Activated CD4-positive, CD25-positive, alpha-beta regulatory T cell treated with anti-CD3 and anti-CD28 coated beads, Interleukin-2, amount 50 U/mL, for 16 hours (primary cell): ENCODE data around the gene KRTAP10-1.
"Not testable (repeated sequence)": the region's sequence is repeated elsewhere in the genome, so short reads cannot be mapped to it uniquely, and the experiment has no call there.

ENCODE experiments used
- DNase-seq: peaks from one replicate; pipeline ENCODE4 v3.0.0-alpha.2; 2020; ENCODE audit warnings: low read depth, low spot score

The KRTAP10-1 gene

DNA sequence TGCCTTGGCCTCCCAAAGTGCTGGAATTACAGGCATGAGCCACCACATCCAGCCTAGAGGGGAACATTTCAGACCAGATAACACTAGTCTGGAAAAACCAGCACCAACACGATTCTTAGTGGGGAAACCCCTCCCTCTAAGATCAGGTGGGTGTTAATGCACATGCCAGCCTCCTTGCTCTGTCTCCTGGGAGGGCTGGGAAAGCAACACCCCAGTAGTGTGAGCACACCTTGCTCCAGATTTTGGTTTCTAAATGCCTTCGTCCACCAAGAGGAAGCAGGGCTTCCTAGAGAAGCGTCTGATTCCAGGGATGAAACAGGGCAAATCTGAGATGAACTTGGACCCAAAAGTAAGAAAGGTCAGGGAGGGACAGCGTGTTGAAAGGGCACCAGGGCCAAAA, 31.3 kb upstream of the KRTAP10-1 start:
- DNase-seq = no peak

DNA sequence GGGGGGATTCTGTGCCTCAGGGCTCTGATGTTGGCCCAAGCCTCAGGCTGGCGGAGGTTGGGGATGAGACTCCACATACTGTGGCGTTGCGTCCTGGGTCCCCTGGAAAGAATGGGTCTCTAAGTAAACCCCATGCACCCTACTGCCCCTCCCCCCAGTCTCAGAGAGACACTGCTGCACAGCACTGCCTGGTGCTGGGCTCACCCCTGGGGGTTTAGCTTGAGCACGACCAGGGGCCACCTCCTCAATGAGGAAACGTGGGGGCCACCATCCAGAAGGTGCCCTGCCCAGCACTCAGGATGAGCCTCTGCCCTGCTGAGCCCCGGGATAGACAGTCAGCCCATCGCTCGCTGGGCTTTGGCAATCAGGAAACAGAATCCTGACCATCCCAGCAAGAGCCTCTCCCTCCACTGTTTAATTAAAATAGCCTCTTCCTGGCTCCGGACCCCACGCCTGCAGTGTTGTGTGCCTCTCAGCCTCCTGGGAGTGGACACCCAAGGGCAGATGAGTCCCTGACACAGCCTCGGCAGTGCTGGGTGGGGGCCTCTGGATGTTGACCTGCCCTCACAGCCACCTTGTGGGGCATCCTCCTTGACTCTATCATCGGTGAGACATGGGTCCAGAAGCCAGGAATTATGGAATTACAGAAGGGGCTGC, 30.0 kb upstream of the KRTAP10-1 start:
- no peak for DNase-seq

DNA sequence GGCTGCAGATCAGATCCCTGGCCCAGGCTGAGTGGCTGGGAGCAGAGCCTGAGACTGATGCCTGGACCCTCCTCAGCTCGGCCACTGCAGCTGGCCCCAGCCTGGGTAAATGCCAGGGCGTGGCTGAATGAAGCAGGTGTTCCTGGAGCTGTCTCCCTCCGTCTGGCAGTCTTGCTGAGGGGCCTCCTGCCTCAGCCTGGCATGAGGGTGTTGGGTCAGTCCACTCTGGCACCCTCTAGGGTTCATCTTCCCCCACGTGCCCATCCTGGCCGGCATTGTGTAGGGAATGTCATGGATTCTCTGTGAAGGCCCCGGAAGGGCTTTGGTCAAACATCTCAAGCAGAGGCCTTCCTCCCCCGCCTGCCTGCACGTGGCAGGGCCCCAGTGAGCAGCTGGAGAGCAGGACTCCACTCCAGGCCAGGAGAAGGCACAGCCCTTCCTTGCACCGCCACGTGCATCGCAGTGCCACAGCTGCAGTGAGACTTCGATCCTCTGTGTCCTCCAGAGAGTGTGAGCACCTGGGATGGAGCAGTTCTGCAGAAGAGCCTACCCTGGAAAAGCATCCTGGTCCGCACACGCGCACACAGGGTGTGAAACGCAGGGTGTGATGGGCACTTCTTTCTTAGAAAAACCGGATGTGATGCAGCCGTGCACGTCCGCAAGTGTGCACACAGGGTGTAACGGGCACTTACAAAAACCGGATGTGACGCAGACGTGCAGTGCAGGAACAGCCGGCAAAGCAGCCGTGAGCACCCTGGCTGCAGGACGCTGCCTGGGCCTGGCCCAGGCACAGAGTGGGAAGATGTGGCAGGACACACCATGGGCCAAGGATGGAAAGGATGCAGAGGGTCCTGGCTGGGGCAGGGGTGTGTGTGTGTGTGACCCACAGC, 28.9 kb upstream of the KRTAP10-1 start:
- no peak for DNase-seq

DNA sequence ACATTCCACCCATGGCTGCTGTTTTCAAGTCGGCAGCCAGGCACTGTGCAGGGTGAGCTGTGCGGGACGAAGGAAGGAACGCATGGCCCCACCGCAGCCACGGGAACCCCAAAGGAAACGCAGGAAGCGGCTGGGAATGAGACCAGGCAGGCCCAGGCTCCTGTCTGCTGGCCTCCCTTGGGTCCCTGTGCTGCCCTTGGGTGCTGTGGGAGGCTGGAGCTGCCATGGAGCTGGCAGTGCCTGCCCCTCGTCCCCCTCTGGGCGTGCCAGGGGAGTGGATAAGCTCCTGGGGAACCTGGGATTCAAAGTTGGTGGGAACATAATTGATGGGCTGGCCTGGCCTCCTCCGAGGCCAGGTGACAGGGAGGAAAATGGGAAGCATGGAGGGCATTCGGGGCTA, 28.3 kb upstream of the KRTAP10-1 start:
- DNase-seq = no peak

DNA sequence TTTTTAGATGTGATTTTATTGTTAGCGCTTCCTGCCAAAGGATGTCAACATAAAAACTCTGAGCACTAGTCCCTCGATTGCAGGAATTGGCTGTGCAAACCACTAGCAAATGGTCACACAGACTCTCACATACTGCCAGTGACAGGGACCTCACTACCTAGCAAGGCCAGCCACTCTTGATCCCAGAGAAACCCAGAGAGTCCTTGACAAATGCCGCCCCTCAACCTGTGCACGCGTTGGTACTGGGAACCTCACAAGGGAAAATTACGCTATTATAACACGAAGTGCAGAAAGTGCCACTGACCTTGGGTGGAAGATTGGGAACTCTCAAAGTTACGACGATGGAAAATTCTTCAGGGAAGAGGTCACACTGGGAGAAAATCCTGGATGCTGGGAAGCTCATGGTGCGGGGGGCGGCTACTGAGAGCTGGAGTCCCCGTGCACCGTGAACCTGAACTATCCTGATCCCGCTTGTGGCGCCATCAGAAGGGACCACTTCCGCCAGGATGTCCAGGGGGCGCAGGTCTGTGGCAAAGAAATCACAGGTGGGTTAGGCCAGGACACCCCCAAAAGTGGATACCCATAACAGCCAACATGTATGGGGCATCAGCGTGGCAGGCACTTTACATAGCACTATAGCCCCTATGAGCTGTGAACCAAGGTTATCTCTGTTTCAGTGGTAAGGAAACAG, 27.6 kb upstream of the KRTAP10-1 start:
- no peak for DNase-seq

GRCh38 chr21:44566403-44566802, 26.4 kb upstream of the KRTAP10-1 start:
- DNase-seq = no peak

DNA sequence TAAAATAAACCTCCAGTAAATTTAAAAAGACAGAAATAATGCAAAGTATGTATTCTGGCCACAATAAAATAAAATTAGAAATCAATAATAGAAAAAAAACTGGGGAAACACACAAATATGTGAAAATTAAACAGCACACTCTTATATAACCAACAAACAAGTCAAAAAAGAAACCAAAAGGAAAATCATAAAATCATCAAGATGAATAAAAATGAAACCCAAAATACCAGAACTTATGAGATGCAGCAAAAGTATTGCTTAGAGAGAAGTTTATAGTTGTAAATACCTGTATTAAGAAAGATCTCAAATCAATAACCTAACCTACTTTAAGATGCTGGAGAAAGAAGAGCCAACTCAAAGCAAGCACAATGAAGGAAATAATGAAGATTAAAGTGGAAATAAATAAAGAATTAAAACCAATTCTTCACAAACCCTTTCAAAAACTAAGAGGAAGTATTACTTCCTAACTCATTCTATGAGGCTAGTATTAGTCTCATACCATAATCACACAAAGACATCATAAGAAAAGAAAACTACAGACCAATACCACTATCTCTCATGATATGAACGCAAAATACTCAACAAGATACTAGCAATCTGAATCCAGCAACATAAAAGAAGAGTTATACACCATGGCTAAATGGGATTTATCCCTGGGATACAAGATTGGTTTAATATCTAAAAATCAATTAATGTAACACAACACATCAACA, 25.0 kb upstream of the KRTAP10-1 start:
- DNase-seq = no peak

GRCh38 chr21:44564099-44564498, 24.1 kb upstream of the KRTAP10-1 start:
- no peak for DNase-seq

DNA sequence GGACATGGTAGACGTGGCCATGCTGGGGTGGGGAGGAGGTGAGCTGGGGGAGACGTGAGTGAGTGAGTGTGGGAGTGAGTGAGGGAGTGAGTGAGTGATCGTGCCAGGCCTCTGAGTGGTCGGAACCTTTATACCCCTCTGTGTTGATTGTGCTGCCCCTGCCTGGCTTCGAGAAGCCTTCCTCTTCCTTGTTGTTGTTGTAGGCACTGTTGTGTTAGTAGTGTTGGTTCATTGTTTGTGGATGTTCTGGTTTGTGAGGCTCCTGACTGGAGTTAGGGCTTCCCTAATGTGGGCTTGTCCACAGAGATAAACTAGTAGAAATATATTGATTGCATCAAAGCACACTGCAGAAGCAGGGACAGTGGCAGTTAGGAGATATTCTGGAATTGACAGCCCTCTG, 18.7 kb upstream of the KRTAP10-1 start, which contains the start of gene KRTAP10-3:
Gene KRTAP10-3, minus strand, starts transcription at position 101 of the 400 bp plus-strand sequence. Its CDS starts 80 bp downstream, at position 21.
- no peak for DNase-seq

- DNase-seq = not testable (repeated sequence)
Observed at GRCh38 chr21:44558329-44558675, 18.3 kb upstream of the KRTAP10-1 start.

DNA sequence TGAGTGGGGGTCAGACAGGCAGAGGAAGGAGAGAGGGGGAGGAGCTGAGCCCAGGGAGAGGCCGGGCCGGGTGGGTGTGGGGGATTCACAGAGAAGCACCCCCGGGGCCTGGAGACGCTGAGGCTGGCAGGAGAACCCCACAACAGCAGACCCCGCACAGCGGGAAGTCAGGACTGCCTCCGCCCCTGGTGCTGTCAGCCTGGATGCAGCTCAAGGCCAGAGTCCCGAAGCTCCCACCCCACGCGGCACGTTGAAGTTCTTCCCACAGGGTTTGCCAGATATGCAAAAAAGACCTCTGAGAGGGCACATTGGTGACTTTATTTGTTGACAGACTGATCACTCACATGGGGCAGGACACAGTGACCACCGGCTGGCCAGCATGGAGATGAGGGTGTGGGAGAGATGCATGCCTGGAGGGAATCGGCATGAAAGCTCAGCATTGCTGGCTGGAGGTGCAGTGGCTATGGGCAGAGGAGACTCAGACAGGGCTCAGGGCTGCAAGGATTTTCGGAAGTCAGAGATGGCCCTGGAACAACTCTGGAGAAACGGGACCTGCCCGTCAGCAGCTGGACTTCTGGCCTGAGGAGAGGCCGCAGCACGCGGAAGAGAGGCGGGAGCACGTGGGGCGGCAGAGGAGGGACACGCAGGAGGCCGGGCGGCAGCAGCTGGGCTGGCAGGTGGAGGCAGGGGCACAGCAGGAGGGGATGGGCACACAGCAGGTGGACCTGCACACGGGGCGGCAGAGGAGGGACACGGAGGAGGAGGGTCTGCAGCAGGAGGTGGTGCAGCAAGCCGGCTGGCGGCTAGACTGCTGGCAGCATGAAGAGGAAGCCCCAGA, 17.7 kb upstream of the KRTAP10-1 start:
- no peak for DNase-seq

GRCh38 chr21:44556879-44557278, 16.9 kb upstream of the KRTAP10-1 start:
- DNase-seq = no peak

GRCh38 chr21:44555200-44555875, 15.3 kb upstream of the KRTAP10-1 start:
- DNase-seq = no peak

DNA sequence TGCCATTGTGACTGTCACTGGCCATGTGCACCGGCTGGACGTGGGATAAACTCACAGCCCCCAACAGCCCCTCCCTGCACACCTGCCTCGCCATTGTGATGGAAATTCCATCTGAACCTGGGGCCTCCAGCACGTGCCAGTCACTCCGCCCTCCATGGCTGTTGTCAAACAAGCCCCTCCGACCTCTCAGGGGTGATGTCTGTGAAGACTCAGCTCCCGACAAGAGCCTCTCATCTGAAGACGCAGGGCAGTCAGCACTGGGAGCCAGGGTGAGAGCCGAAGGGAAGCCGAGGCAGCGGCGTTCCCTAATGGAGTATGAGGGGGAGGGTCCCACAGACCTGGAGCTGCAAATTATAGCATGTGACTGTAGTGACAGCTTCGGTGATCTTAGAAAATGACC, 12.7 kb upstream of the KRTAP10-1 start:
- no peak for DNase-seq

DNA sequence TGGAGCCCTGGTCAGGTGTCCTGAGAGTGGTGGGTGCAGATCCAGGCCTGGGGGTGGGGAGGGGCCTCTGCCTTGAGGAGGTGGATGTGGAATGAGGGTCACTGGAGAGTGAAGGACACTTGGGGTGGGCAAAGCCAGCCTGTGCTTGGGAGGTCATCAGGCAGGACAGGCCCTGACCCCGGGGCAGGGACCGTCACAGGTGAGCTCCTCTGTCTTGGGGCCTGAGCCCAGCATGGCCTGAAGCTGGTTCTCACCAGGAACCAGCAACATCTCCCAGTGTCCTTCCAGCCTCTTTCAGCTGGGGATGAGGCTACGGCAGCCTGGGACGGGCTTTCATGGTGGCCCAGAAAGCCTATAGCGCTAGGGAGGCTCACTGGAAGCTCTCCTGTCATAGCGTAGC, 12.1 kb upstream of the KRTAP10-1 start:
- DNase-seq = no peak

- no peak for DNase-seq
Observed at GRCh38 chr21:44551340-44551961, 11.5 kb upstream of the KRTAP10-1 start, which contains the start of gene KRTAP10-2. Gene KRTAP10-2 (minus strand): TSS chr21:44551505. CDS start chr21:44551458, 47 bp downstream.

GRCh38 chr21:44550807-44551206, 10.8 kb upstream of the KRTAP10-1 start:
- no peak for DNase-seq

GRCh38 chr21:44550285-44550684, 10.3 kb upstream of the KRTAP10-1 start:
- not testable (repeated sequence) for DNase-seq

DNA sequence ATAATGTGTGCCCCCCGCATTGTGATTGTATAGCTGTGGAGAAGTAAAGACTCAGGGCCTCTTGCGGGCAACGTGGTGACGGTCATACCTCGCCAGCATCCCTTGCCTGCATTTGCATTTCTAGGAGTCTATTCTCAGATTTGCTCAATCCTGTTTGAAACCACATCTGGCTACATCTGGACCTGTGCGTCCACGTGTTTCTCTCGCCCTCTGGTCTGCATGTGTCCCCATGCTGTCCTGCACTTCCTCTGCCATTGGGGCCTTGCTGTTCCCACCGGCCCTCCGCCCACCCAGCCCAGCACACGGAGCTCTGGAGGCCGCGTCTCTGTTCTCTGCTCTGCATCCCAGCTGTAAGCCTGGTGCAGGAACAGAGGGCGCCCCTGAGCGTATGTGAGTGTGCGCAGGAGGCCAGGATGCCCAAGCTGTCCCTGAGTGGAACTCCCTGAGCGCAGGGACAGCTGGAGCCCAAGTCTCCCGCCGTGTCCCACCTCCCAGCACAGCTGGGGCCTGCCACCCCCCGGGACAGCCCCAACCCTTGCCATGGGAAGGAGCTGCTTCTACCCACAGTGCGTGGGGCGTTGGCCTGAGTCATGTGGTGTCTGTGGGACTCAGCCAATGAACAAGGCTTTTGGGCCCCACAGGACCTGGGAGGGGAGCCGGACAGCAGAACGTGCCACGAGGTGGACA, 9.7 kb upstream of the KRTAP10-1 start:
- DNase-seq = no peak
